K562 (cell line): ENCODE results near the gene OGFR. TPM values are rescaled to one million over a fixed set of nuclear protein-coding genes. Genes with fewer than 3 reads are reported as not detected.

Source experiments
- TEAD1 ChIP-seq, 2 experiments: fragments of 450-650 bp in 1 of 2; sonication (generic) in 1 of 2; formaldehyde crosslinking; IDR thresholded peaks; 2 replicates each; pipeline versions ENCODE4 v1.4.0 to v1.8.0; 2020 to 2022; ENCODE audit warnings: mild to moderate bottlenecking in 2 of 2, missing genetic modification reagents in 1 of 2
- polyA plus RNA-seq, 8 experiments: library from polyadenylated mRNA; depleted of rRNA in 4 of 8; stranded (reverse) in 5 of 8; unstranded in 3 of 8; fragments of >200 nt; fragmentation: Nextera tagmentation in 2 of 8; fragmentation: Illumina TruSeq in 1 of 8; extraction: Ambion mirVana in 2 of 8; extraction: Trizol in 1 of 8; gene quantifications; 2 replicates each; pipeline versions ENCODE4 v1.2.1 to v1.2.3, GENCODE V29; 2011 to 2014; ENCODE audit warnings: inconsistent platforms in 1 of 8, missing spikeins in 1 of 8
- total RNA-seq, 7 experiments: library from RNA; depleted of rRNA in 6 of 7; stranded (reverse); fragments of >200 nt in 6 of 7; fragmentation: Illumina TruSeq in 2 of 7; extraction: Trizol in 2 of 7; gene quantifications; 2 replicates each; pipeline versions ENCODE4 v1.2.1 to v1.2.3, GENCODE V29; 2011 to 2021; ENCODE audit warnings: low replicate concordance in 1 of 7
- TF ChIP-seq, protein P1 (sequence below): fragments of 450-650 bp; IDR thresholded peaks from 2 replicates; pipeline ENCODE4 v1.6.1; 2016; ENCODE audit warnings: mild to moderate bottlenecking, moderate library complexity

Gene OGFR
- total and polyA plus RNA-seq, 9 of the 15 experiments (the other 6 are each of a cell fraction or from before 2014, with no cell fraction given): 0.39 to 56.3 (median 17.5) TPM

GRCh38 chr20:62860391-62860923 is 55.8 kb downstream of the OGFR start (continued):
- TF ChIP-seq, protein P1, sequence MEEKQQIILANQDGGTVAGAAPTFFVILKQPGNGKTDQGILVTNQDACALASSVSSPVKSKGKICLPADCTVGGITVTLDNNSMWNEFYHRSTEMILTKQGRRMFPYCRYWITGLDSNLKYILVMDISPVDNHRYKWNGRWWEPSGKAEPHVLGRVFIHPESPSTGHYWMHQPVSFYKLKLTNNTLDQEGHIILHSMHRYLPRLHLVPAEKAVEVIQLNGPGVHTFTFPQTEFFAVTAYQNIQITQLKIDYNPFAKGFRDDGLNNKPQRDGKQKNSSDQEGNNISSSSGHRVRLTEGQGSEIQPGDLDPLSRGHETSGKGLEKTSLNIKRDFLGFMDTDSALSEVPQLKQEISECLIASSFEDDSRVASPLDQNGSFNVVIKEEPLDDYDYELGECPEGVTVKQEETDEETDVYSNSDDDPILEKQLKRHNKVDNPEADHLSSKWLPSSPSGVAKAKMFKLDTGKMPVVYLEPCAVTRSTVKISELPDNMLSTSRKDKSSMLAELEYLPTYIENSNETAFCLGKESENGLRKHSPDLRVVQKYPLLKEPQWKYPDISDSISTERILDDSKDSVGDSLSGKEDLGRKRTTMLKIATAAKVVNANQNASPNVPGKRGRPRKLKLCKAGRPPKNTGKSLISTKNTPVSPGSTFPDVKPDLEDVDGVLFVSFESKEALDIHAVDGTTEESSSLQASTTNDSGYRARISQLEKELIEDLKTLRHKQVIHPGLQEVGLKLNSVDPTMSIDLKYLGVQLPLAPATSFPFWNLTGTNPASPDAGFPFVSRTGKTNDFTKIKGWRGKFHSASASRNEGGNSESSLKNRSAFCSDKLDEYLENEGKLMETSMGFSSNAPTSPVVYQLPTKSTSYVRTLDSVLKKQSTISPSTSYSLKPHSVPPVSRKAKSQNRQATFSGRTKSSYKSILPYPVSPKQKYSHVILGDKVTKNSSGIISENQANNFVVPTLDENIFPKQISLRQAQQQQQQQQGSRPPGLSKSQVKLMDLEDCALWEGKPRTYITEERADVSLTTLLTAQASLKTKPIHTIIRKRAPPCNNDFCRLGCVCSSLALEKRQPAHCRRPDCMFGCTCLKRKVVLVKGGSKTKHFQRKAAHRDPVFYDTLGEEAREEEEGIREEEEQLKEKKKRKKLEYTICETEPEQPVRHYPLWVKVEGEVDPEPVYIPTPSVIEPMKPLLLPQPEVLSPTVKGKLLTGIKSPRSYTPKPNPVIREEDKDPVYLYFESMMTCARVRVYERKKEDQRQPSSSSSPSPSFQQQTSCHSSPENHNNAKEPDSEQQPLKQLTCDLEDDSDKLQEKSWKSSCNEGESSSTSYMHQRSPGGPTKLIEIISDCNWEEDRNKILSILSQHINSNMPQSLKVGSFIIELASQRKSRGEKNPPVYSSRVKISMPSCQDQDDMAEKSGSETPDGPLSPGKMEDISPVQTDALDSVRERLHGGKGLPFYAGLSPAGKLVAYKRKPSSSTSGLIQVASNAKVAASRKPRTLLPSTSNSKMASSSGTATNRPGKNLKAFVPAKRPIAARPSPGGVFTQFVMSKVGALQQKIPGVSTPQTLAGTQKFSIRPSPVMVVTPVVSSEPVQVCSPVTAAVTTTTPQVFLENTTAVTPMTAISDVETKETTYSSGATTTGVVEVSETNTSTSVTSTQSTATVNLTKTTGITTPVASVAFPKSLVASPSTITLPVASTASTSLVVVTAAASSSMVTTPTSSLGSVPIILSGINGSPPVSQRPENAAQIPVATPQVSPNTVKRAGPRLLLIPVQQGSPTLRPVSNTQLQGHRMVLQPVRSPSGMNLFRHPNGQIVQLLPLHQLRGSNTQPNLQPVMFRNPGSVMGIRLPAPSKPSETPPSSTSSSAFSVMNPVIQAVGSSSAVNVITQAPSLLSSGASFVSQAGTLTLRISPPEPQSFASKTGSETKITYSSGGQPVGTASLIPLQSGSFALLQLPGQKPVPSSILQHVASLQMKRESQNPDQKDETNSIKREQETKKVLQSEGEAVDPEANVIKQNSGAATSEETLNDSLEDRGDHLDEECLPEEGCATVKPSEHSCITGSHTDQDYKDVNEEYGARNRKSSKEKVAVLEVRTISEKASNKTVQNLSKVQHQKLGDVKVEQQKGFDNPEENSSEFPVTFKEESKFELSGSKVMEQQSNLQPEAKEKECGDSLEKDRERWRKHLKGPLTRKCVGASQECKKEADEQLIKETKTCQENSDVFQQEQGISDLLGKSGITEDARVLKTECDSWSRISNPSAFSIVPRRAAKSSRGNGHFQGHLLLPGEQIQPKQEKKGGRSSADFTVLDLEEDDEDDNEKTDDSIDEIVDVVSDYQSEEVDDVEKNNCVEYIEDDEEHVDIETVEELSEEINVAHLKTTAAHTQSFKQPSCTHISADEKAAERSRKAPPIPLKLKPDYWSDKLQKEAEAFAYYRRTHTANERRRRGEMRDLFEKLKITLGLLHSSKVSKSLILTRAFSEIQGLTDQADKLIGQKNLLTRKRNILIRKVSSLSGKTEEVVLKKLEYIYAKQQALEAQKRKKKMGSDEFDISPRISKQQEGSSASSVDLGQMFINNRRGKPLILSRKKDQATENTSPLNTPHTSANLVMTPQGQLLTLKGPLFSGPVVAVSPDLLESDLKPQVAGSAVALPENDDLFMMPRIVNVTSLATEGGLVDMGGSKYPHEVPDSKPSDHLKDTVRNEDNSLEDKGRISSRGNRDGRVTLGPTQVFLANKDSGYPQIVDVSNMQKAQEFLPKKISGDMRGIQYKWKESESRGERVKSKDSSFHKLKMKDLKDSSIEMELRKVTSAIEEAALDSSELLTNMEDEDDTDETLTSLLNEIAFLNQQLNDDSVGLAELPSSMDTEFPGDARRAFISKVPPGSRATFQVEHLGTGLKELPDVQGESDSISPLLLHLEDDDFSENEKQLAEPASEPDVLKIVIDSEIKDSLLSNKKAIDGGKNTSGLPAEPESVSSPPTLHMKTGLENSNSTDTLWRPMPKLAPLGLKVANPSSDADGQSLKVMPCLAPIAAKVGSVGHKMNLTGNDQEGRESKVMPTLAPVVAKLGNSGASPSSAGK: no peak
- no peak for TF ChIP-seq TEAD1 (CRISPR knock-in tag; IDR thresholded peaks at IDR 0.05)
- TF ChIP-seq, all 486 proteins: peak for 2
